GM19193 (cell line): ENCODE data around the gene MLH3.

Experiments
- POLR2A ChIP-seq: IDR thresholded peaks from 4 replicates; pipeline ENCODE4 v1.6.1; 2011; ENCODE audit not compliant: insufficient read depth, insufficient read length; ENCODE audit errors: extremely low read depth

Gene MLH3

DNA sequence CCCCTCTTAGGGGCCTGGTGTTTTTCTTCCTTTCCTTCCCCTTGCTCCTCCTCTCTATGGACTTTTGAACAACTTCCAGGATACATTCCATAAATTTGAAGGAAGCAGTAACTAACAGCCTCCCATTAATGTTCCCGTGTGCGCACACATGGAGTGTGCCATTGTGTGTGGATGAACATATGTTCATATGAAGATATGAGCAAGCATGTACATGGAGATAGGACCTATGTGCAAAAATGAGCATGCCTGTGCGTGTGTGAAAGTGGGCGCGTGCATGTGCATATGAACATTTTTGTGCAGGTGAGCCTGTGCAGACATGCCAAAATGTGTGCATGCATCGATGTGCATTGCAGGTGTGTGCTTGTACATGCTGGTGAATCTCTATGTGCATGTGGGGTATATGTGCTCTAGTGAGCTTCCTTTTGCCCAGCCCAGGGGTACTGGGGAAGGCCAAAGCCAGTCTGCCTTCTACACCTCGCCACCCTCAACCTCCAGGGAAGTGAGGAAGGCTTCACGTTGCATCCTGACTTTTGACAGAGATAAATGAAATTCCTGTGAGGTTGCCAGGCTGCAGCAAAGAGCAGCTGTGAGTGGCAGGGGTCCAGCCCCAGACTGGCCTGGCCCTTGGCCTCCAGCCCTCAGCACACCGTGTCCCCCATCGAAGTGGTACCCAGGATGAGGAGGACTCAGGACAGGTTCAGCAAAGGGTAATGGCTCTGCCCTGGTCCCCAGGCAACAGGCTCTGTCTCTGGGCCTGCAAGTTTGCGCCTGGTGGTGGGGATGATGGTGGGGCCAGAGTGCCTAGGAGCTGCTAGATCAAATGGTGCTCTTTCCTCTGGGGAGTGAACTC, 74.8 kb downstream of the MLH3 start:
- TF ChIP-seq POLR2A = no peak

DNA sequence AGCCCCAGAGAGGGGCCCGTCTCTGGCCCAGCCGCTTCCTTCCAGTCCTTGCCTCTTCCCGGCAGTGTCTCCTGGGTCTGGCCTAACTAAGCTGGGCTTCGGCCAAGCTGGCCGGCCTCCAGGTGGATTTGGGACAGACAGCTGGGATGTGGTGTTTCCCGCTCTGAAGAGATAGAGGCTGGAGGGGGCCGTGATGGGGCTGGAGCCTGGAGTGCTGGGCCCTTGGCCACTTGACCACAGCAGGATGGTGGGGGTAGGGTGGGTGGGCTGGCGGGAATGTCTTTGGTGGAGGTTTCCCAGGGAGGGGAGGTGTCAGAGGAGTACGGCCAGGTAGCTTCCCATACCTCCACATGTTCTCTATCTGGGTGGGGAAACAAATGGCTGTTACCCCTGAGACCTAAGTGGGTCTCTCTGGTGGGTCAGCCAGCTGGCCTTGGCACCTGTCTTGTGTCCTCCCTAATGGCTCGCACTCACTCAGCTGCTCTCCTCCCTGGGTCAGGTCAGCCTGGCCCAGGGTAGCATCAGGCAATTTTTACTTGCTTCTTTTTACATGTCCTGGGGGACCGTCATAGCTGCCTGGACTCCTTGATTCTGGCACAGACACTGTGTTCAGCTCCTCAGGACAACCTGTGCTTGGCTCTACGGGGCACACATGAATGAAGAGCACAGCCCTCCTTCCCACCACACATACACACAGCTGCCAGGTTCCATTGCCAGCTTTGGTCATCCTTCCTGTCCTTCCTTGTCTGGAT, 76.0 kb downstream of the MLH3 start:
- no peak for TF ChIP-seq POLR2A

DNA sequence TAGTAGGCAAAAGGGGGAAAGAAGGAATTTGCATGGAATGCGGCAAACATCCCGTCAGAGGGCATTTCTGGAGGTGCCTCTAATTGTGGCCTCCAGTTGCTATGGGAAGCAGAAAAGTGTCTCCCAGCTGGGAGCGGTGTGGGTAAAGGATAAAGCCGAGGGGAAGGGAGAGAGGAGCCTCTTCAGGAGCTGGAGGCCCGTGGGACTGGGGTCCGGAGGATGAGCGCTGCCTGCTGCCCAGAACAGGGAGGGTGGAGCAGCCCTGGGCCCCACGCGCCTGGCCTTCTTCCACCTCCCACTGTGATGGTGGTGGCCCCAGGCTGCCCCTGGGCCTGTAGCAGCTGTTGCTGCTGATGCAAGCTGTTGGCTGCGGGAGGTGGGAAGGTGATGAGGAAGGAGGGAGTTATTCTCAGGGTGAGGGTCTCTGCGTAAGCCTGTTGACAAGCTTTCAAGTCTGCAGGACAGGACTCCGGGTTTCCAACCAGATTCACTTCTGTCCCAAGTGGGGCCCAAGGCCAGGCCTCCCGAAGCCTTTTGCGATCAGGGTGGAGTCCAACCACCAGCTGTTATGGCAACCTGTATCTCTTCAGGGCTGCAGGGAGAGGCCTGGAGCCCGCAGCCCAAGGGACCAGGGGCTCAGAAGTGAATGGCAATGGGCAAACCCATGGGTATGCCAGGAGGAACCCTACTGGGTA, 76.8 kb downstream of the MLH3 start:
- no peak for TF ChIP-seq POLR2A

DNA sequence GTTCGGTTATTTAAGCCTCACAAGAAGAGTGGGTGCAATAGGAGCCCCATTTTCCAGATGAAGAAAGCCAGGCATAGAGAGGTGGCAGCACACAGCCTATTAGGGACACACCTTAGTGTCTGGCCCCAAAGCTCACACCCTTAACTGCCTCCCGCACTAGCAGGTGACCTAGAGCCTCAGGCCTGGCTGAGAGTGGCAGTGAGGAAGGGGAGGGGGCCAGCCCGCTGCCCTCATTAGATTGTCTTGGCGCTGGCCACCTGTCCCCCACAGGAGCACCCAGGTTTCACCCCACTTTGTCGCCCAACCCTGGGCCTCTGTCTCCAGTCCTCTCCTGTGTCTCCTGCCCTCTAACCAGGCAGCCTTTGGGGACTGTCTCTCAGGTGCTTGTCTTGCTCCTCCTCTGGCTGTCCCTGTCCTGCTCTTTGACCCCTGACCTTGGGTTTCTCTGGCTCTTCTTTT, 77.3 kb downstream of the MLH3 start:
- TF ChIP-seq POLR2A = no peak

DNA sequence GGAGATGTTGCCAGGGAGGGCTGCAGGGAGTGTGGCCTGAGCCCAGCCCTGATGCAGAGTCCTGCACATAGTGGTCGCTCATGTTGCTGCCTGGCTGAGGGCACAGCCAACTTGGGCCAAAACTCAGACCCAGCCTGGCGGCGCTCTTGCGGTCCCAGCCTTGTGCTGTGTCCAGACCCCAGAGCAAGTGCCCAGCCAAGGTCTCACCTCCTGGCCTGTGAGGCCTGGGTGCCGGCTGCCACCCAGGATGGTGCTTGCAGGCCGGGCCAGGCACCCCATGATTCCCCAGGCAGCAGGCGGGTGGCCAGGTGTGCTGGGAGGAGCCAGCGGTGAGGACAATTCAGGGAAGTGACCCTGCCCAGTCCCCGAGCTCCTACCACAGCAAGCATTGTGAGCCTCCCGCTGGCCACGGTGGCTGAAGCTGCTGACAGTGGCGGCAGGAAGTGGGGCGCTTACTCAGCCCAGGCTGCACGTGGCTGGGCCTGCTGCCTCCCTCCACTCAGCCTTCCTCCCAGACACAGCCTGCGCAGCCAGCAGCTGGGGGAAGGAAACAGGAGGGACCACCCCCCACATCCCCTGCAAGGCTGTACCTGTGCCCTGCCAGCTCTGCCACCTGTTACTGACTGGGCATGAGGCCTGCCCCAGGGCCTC, 78.1 kb downstream of the MLH3 start:
- TF ChIP-seq POLR2A = no peak

DNA sequence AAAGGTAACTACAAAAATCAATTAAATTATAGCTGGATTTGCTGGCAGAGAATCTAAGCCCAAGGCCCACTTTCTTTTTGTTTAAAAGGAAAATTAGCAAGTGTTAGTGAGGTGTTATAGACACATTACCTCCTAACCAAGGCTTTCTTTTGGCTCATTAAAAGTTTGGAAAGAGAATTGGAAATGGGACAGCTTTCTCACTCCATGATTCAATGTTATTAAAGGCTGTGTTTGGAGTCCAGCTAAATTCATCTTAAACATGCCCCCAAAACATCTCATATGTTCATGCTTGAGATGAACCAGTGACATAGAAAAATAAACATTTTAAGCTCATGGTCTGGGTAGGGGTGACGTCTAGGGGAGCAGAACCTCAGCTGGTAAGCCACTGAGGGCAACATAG, 82.5 kb downstream of the MLH3 start:
- no peak for TF ChIP-seq POLR2A

DNA sequence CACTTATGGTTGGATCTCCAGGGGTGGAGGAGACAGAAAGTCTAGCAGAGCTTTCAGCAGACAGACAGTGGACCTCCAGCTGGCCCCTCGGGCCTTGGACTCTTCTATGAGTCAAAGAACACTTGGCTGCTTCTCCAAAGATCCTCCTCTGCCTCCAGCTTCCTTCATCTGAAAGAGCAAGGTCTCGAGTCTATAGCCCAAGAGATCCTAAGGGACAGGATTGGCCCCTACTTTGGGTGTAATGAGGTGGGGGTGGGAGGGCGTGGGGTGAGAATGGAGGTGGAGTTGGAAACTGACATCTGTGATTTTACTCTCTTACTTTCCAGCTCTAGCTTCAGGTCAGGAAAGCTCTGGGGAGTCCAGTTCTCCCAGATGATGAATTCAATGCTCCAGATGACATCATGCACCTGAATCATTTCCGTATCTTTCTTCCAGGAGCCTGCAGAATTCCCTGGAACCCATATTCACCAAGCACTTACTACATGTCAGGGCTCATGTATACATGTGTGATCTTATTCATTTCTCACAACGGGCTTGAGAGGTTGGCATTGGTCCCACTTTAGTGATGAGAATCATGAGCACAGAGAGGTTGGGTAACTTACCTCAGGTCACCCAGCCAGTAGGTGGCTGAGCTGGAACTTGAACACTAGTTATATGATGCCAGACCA, 85.6 kb downstream of the MLH3 start:
- TF ChIP-seq POLR2A = no peak

DNA sequence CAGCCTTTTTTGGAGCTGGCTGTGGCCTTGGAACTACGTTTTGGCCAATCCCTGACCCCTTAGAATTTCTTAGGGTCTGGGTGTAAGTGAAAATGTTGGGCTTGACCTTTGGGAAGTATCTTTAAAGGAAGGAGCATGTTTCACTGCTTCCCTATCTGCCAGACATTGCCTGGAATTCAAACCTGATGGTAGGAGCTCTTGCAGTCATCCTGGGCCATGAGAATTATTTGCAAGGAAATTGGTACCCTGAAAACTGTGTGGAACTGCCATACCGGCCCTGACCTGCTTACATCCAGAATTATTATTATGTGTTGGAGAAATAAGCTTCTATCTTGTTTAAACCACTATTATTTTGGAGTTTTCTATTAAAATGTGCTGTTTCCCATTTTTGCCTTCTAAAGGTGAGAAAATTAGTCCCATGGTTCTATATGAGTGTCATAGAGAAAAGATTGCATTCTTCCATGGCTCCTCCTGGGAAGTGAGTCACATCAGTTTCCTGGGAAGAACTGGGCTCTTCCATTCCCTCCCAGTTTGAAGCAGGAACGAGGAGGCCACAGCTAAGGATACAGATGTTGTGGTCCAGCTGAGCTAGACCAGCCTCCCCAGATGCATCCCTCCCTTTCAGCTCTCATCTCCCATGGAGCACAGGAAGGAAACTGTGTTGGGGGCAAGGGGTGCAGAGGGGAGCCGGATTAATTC, 86.3 kb downstream of the MLH3 start:
- no peak for TF ChIP-seq POLR2A
